Lower leg skin (tissue), 4 donors: ENCODE data around the gene ING5. TPM values are rescaled to one million over a fixed set of nuclear protein-coding genes. Genes with fewer than 3 reads are reported as not detected.

Experiments used
- DNase-seq, 2 donors: peaks; one replicate each; pipeline ENCODE4 v3.0.0-alpha.2; 2019; ENCODE audit warnings: low spot score in 2 of 2
- H3K4me3 ChIP-seq: fragments of 200-600 bp; sonication (generic); 2 replicates; pipeline ENCODE4 v1.5.1; 2017; ENCODE audit warnings: mild to moderate bottlenecking, low read depth; ENCODE audit not compliant: poor library complexity, severe bottlenecking
- CTCF ChIP-seq, 3 donors: fragments of 450-650 bp; IDR thresholded peaks; one replicate each; pipeline ENCODE4 v1.5.1; 2016; ENCODE audit warnings: antibody characterized with exemption in 3 of 3, mild to moderate bottlenecking in 3 of 3, moderate library complexity in 2 of 3
- POLR2A ChIP-seq, 2 donors: fragments of 450-650 bp; IDR thresholded peaks; one replicate each; pipeline ENCODE4 v1.6.1; 2016 to 2017; ENCODE audit warnings: antibody characterized with exemption in 2 of 2, mild to moderate bottlenecking in 1 of 2, moderate library complexity in 1 of 2
- WGBS, 2 donors: methylation state at CpG; one replicate each; pipeline ENCODE4 v1.1.5; 2018; 5-methylcytosine and 5-hydroxymethylcytosine counted together
- intact Hi-C: fragments of 100-400 bp; cut with DNase I; formaldehyde crosslinking; loops from one replicate; pipeline ENCODE4 v1.15.0; 2023; ENCODE audit warnings: low total_unique reads
- total RNA-seq, 4 donors: library from RNA; depleted of rRNA; stranded (reverse); fragments of >200 nt; gene quantifications; one replicate each; pipeline ENCODE4 v1.1.0, GENCODE V29; 2016

ING5 gene
- total RNA-seq, 4 donors from 2014 or later: 31.6 to 73.9 (median 35.7) TPM

- 89 to 90% methylated on average over 17 of the region's 17 CpGs for WGBS, 2 donors
- TF ChIP-seq POLR2A (IDR thresholded peaks at IDR 0.05) (no peak), CTCF (IDR thresholded peaks at IDR 0.05) (no peak)
- no peak for DNase-seq
- intact Hi-C loops: no loop called here
- no peak overlapping the region for H3K4me3 ChIP-seq
Observed at GRCh38 chr2:241655516-241656189, 46.2 kb upstream of the ING5 start.

- WGBS, 2 donors: 91 to 94% methylated on average over 13 of the region's 13 CpGs
- no peak for DNase-seq
- TF ChIP-seq POLR2A (IDR thresholded peaks at IDR 0.05): no peak
- no peak for TF ChIP-seq CTCF (IDR thresholded peaks at IDR 0.05)
- H3K4me3 ChIP-seq: no peak overlapping the region
- intact Hi-C loops: no loop called here
Observed at GRCh38 chr2:241656190-241656741, 45.6 kb upstream of the ING5 start.

- H3K4me3 ChIP-seq: no peak overlapping the region
- WGBS, 2 donors: 80 to 87% methylated on average over 13 to 15 of the region's 15 CpGs
- no peak for DNase-seq
- intact Hi-C loops: no loop called here
- TF ChIP-seq POLR2A (IDR thresholded peaks at IDR 0.05) (no peak), CTCF (IDR thresholded peaks at IDR 0.05) (no peak)
Observed at GRCh38 chr2:241657786-241658254, 44.0 kb upstream of the ING5 start.

- 50 to 58% methylated on average over 5 of the region's 5 CpGs for WGBS, 2 donors
- TF ChIP-seq POLR2A (IDR thresholded peaks at IDR 0.05) (no peak), CTCF (IDR thresholded peaks at IDR 0.05) (no peak)
- H3K4me3 ChIP-seq: no peak overlapping the region
- no peak for DNase-seq
- intact Hi-C loops: no loop called here
Observed at GRCh38 chr2:241658296-241658695, 43.5 kb upstream of the ING5 start.

GRCh38 chr2:241659150-241659739 lies 42.6 kb upstream of the ING5 start:
- no peak overlapping the region for H3K4me3 ChIP-seq
- 55 to 56% methylated on average over 26 of the region's 26 CpGs for WGBS, 2 donors
- intact Hi-C loops: no loop called here
- peak in 1 of 2 donors; percentile 36 for DNase-seq
- no peak for TF ChIP-seq POLR2A (IDR thresholded peaks at IDR 0.05)
- no peak for TF ChIP-seq CTCF (IDR thresholded peaks at IDR 0.05)
